HepG2 (cell line): Measurements from ENCODE around the gene AFF4. TPM values are rescaled to one million over a fixed set of nuclear protein-coding genes. Genes with fewer than 3 reads are reported as not detected.
A peak's percentile ranks its signal among the peaks of the same experiment; 100 is the strongest.

ENCODE experiments used
- AFF4 ChIP-seq: sonication (generic); formaldehyde crosslinking; IDR thresholded peaks from 2 replicates; pipeline ENCODE4 v1.4.0; 2020; ENCODE audit warnings: missing genetic modification reagents
- ATF1 ChIP-seq: IDR thresholded peaks from 2 replicates; pipeline ENCODE4 v1.6.1; 2016; ENCODE audit warnings: mild to moderate bottlenecking, control low read depth
- FOXA1 ChIP-seq, 2 experiments: fragments of 450-650 bp in 1 of 2; sonication (generic) in 1 of 2; formaldehyde crosslinking in 1 of 2; IDR thresholded peaks; 2 replicates each; pipeline versions ENCODE4 v1.4.0 to v1.6.1; 2016 to 2020; ENCODE audit warnings: missing genetic modification reagents in 1 of 2
- GABPB1 ChIP-seq: IDR thresholded peaks from 2 replicates; pipeline ENCODE4 v1.6.1; 2016; ENCODE audit warnings: mild to moderate bottlenecking, missing genetic modification reagents, moderate library complexity, missing compliant biosample characterization
- KAT2B ChIP-seq: fragments of 150-350 bp; IDR thresholded peaks from 2 replicates; pipeline ENCODE4 v1.6.1; 2014; ENCODE audit warnings: low read depth, low read length, borderline replicate concordance
- KLF16 ChIP-seq, 2 experiments: sonication (generic) in 1 of 2; formaldehyde crosslinking in 1 of 2; IDR thresholded peaks; 2 replicates each; pipeline versions ENCODE4 v1.6.1 to v1.8.0; 2016 to 2023; ENCODE audit warnings: missing genetic modification reagents in 2 of 2, missing compliant biosample characterization in 1 of 2
- MXI1 ChIP-seq: IDR thresholded peaks from 3 replicates; pipeline ENCODE4 v1.6.1; 2012; ENCODE audit warnings: low read depth, low read length, inconsistent platforms, borderline replicate concordance
- NFE2 ChIP-seq: sonication (generic); formaldehyde crosslinking; IDR thresholded peaks from 2 replicates; pipeline ENCODE4 v1.4.0; 2020; ENCODE audit warnings: missing genetic modification reagents
- NFIC ChIP-seq: IDR thresholded peaks from 2 replicates; pipeline ENCODE4 v1.6.1; 2012; ENCODE audit warnings: mild to moderate bottlenecking, low read length, inconsistent platforms
- RBM39 ChIP-seq: fragments of 200-400 bp; formaldehyde crosslinking; IDR thresholded peaks from one replicate; pipeline ENCODE4 v1.6.1; 2018; ENCODE audit warnings: antibody characterized with exemption, mild to moderate bottlenecking, low read depth, low read length; ENCODE audit not compliant: poor library complexity, severe bottlenecking
- SP5 ChIP-seq: IDR thresholded peaks from 2 replicates; pipeline ENCODE4 v1.6.1; 2016; ENCODE audit warnings: low read depth, borderline replicate concordance
- TEAD2 ChIP-seq: sonication (generic); formaldehyde crosslinking; IDR thresholded peaks from 2 replicates; pipeline ENCODE4 v1.9.0; 2021; ENCODE audit warnings: missing genetic modification reagents
- ZBTB10 ChIP-seq: sonication (generic); formaldehyde crosslinking; IDR thresholded peaks from 2 replicates; pipeline ENCODE4 v1.4.0; 2020; ENCODE audit warnings: missing genetic modification reagents, borderline replicate concordance
- ZBTB43 ChIP-seq: sonication (generic); formaldehyde crosslinking; conservative IDR thresholded peaks from 2 replicates; pipeline ENCODE4 v1.4.0; 2020; ENCODE audit warnings: missing genetic modification reagents
- ZNF160 ChIP-seq: sonication (generic); formaldehyde crosslinking; IDR thresholded peaks from 2 replicates; pipeline ENCODE4 v1.8.0; 2022; ENCODE audit warnings: mild to moderate bottlenecking, inconsistent platforms, missing genetic modification reagents
- ZNF512B ChIP-seq: sonication (generic); formaldehyde crosslinking; IDR thresholded peaks from 2 replicates; pipeline ENCODE4 v1.5.1; 2020; ENCODE audit warnings: missing genetic modification reagents, mild to moderate bottlenecking, borderline replicate concordance
- ZNF564 ChIP-seq: sonication (generic); formaldehyde crosslinking; IDR thresholded peaks from 2 replicates; pipeline ENCODE4 v1.8.1; 2023; ENCODE audit warnings: mild to moderate bottlenecking, missing genetic modification reagents
- ZNF747 ChIP-seq: sonication (generic); formaldehyde crosslinking; IDR thresholded peaks from 2 replicates; pipeline ENCODE4 v1.8.1; 2023; ENCODE audit warnings: missing genetic modification reagents, mild to moderate bottlenecking, borderline replicate concordance
- polyA plus RNA-seq, 8 experiments: library from polyadenylated mRNA; depleted of rRNA in 3 of 8; stranded (reverse) in 7 of 8; unstranded in 1 of 8; fragments of >200 nt; fragmentation: Illumina TruSeq in 4 of 8; extraction: Trizol in 4 of 8; gene quantifications; 2 replicates each; pipeline versions ENCODE4 v1.2.1 to v1.2.3, GENCODE V29; 2011 to 2016; ENCODE audit warnings: low read depth in 4 of 8, missing spikeins in 1 of 8, mixed read lengths in 1 of 8; ENCODE audit not compliant: insufficient read depth in 1 of 8
- total RNA-seq, 5 experiments: library from RNA; depleted of rRNA; stranded (reverse); fragments of >200 nt; fragmentation: Illumina TruSeq; extraction: Trizol; gene quantifications; 2 replicates each; pipeline ENCODE4 v1.2.3, GENCODE V29; 2016; ENCODE audit warnings: low read depth in 1 of 5

The AFF4 gene
- total and polyA plus RNA-seq, 2 of the 13 experiments (the other 11 are each of a cell fraction or from before 2014, with no cell fraction given) = 22.1 to 25.5 TPM

- TF ChIP-seq AFF4 (CRISPR knock-in tag) (peak; percentile 73; the same call in 1 of the 2 replicates), NFIC (peak; percentile 10; the same call in 1 of the 2 replicates), ZNF564 (CRISPR knock-in tag) (peak; percentile 41; the same call in 1 of the 2 replicates), ZBTB43 (CRISPR knock-in tag) (no peak), FOXA1 (IDR thresholded peaks at IDR 0.05) (no peak), FOXA1 (CRISPR knock-in tag; IDR thresholded peaks at IDR 0.05) (no peak; the same call in 1 of the 2 replicates), ZNF512B (CRISPR knock-in tag) (no peak), MXI1 (peak; percentile 76; the same call in 1 of the 3 replicates), KLF16 (CRISPR knock-in tag; IDR thresholded peaks at IDR 0.05) (peak in 1 of 2 experiments; percentile 60; a peak in 1 of 4 replicates), ZNF160 (no peak; the same call in 1 of the 2 replicates), ATF1 (CRISPR knock-in tag) (peak; percentile 92), KAT2B (no peak), TEAD2 (CRISPR knock-in tag) (no peak), GABPB1 (peak; percentile 97), SP5 (CRISPR knock-in tag) (peak; percentile 71; the same call in 1 of the 2 replicates), NFE2 (CRISPR knock-in tag) (no peak), RBM39 (peak; percentile 18), ZBTB10 (CRISPR knock-in tag) (0 out of 2 replicates have a peak, but pooled peaks have one; percentile 29), ZNF747 (CRISPR knock-in tag) (peak; percentile 72; the same call in 1 of the 2 replicates)
Observed at GRCh38 chr5:132866342-132867045, 96.9 kb downstream of the AFF4 start, which contains the start of the genes GDF9 and UQCRQ (continued).
